Neural progenitor cell (in vitro differentiated cells): ENCODE data around the gene PLA2G4E.

Experiments
- EZH2 ChIP-seq: fragments of 200-600 bp; sonication (generic); IDR thresholded peaks from 2 replicates; pipeline ENCODE4 v1.6.1; 2017; ENCODE audit warnings: antibody characterized with exemption, mild to moderate bottlenecking, moderate library complexity
- TF ChIP-seq, protein P1 (sequence below): fragments of 200-600 bp; sonication (generic); IDR thresholded peaks from 2 replicates; pipeline ENCODE4 v1.5.1; 2017; ENCODE audit warnings: antibody characterized with exemption, mild to moderate bottlenecking

GRCh38 chr15:42031198-42031915, 10.5 kb upstream of the PLA2G4E start:
- TF ChIP-seq, protein P1, sequence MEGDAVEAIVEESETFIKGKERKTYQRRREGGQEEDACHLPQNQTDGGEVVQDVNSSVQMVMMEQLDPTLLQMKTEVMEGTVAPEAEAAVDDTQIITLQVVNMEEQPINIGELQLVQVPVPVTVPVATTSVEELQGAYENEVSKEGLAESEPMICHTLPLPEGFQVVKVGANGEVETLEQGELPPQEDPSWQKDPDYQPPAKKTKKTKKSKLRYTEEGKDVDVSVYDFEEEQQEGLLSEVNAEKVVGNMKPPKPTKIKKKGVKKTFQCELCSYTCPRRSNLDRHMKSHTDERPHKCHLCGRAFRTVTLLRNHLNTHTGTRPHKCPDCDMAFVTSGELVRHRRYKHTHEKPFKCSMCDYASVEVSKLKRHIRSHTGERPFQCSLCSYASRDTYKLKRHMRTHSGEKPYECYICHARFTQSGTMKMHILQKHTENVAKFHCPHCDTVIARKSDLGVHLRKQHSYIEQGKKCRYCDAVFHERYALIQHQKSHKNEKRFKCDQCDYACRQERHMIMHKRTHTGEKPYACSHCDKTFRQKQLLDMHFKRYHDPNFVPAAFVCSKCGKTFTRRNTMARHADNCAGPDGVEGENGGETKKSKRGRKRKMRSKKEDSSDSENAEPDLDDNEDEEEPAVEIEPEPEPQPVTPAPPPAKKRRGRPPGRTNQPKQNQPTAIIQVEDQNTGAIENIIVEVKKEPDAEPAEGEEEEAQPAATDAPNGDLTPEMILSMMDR = no peak
- TF ChIP-seq EZH2 = no peak
